NCI-H2029 (cell line): ENCODE data around the gene HOXD9.
A peak's percentile ranks its signal among the peaks of the same experiment; 100 is the strongest.

Experiments
- DNase-seq: peaks from one replicate; lab custom pipeline; 2025; lab: John Stamatoyannopoulos, UW

Gene HOXD9

DNA sequence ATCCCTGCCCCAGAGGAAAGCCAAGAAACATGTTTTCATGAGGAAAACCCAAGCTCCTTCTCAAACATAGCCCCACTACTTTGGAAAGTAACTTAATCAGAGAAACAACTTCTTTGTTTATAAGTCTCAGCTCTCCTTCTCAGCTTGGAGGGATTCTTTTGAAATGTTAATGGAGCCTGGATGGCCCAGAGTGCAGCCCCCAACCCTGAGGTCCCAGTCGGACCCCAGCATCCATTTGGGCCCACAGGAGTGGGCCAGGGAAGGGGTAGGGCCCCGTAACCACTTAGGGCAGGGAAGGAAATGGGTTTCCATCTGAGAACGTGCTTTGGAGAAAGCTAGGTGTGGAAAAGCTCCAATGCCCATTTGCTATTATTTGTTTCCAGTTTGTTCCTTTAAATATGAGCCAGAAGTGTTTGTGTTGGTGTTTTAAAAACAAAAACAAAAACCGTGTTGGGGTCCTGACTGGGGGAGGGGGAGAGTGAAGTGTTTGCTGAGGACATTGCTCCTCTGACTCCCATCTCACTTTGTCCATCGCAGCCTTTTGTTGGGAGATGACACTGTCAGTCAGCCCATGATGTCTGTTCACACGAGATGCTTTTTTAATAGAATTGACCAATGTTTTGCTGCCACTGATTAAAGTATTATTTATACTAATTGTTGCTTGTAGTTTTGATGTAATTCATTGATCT is 33.0 kb downstream of the HOXD9 start:
- DNase-seq, result no peak

- no peak for DNase-seq
Measured at GRCh38 chr2:176156301-176156806, 33.8 kb downstream of the HOXD9 start.

DNA sequence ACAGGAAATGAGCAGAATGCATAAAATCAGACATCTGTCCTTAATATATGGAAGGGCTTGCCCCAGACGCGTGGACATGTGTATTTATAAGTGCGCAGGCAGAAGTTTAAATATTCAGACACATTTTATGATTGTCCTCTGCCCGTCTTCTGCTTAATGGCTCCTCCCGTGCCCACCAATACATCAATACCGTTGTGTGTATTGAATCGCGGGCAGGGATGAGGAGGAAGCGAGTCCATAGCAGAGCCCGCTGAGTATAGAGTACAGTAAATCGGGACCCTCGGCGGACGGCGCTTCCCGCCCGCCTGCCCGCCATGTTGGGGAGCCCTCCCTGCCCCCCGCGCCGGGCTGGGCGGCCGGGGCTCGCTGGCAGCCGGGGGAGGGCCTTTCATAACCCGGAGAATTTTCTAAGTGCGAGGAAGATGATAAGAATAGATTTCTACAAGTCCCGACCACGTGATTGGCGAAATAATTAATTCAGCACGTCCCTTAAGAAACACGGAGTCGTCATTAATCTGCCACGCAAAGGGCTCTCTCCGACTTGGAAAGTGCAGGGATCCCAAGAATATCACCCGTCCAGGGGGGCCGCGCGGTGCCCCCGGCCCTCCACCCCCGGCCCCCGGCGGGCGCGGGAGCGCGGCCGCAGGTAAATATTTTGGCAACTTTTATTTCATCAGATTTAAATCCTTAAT is 34.4 kb downstream of the HOXD9 start, which contains the start of gene HOXD3:
HOXD3 (plus strand) TSS at position 501 of the 692 bp plus-strand sequence. CDS start 11,808 bp downstream, outside the sequence.
- DNase-seq, result no peak

GRCh38 chr2:176157499-176158185 is 35.1 kb downstream of the HOXD9 start:
- peak; percentile 42 for DNase-seq

- no peak for DNase-seq
Measured at GRCh38 chr2:176158186-176158591, 35.7 kb downstream of the HOXD9 start.

DNA sequence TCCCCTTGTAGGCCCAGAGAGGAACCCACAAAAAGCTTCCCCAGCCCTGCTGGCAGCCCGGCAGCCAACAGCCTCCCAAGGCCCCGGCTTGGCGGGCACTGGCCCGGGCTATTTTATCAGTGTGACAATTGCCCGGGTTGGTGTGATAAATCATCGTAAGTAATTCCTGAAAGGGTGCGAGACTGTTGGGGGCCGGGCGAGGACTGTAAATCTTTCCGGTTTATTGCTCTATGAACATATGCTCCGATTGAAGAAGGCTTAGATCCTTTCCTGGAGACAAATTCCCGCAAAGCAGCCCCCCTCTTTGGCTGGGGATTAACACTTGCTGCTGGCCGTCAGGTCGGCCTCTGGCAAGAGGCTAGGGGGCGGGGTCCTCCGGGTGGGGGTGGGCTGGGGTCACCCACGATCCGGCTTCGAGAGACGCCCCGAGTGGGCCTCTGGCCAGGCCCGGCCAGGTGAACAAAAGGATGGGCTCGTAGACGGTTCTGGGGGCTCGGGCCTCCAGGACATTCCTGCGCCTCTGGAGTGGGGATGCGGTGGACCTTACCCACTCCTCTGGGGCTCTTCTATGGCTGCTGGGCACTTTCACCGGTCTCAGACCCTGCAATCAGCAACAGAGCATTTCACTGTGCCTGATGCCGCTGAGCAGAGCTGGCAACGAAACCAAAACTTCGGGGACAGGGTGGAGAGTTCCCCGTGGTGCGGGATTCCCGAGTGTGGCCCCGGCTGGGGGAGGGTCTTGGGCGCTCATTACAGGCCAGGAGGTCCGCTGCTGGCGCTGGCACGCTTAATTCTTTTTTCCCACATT is 36.5 kb downstream of the HOXD9 start:
- no peak for DNase-seq

- DNase-seq, result no peak
Measured at GRCh38 chr2:176159663-176160250, 37.2 kb downstream of the HOXD9 start.

DNA sequence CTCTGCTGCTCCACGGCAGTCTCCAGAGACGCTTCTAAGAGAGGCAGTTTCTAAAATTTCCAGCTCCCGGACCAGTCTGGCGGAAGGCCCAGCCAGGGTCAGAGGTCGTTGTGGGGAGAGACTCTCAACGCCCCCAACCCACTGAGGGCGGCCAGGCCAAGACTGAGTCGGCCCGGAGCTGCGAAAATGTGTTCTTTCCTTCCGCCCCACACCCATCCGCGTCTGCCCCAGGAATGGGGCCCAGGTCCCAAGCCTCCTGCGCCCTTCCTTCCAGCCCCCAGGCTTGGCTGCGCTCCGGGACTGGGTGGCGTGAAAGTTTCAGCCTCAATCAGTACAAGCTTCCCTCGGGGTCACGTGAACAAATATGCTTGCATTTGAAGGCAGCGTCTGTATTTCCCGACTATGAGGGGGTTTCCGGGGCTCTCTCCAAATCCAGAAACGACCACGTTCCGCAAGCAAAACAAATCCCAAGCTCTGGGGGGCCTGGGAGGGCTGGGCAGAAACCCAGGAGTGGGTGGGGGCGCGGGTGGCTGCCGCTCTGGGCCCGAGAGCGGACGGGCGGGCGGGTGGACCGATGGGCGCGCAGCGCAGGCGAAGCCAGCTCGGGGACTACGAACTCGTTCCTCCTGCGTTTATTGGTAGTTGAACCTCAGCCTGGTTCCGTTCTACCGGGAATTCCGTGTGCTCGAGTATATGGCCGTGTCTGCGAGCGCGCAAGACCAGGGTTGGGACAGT is 37.9 kb downstream of the HOXD9 start:
- no peak for DNase-seq

GRCh38 chr2:176160986-176161824 is 38.7 kb downstream of the HOXD9 start:
- DNase-seq, result no peak

GRCh38 chr2:176161825-176162626 is 39.5 kb downstream of the HOXD9 start:
- DNase-seq, result no peak

GRCh38 chr2:176162911-176163671 is 40.6 kb downstream of the HOXD9 start:
- DNase-seq, result no peak

GRCh38 chr2:176163672-176164056 is 41.1 kb downstream of the HOXD9 start:
- DNase-seq, result no peak

DNA sequence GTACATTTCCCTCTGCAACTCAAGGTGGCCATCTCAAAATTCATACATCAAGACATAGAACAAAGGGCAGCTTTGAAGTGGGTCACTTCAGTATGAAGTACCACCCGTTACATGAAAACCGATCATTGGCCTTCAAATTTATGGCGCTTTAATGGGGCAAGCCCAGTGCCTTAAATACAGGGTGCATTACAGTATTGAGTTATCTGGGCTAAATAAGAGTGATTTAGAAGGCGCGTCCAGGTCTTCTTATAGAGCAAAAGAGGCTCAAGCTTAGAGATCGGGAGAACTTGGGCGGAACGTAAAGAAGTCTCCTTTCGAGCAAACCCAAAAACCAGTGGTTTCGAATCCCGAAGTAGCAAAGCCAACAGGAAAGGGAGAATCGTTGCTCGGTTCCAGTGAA is 41.7 kb downstream of the HOXD9 start:
- no peak for DNase-seq

DNA sequence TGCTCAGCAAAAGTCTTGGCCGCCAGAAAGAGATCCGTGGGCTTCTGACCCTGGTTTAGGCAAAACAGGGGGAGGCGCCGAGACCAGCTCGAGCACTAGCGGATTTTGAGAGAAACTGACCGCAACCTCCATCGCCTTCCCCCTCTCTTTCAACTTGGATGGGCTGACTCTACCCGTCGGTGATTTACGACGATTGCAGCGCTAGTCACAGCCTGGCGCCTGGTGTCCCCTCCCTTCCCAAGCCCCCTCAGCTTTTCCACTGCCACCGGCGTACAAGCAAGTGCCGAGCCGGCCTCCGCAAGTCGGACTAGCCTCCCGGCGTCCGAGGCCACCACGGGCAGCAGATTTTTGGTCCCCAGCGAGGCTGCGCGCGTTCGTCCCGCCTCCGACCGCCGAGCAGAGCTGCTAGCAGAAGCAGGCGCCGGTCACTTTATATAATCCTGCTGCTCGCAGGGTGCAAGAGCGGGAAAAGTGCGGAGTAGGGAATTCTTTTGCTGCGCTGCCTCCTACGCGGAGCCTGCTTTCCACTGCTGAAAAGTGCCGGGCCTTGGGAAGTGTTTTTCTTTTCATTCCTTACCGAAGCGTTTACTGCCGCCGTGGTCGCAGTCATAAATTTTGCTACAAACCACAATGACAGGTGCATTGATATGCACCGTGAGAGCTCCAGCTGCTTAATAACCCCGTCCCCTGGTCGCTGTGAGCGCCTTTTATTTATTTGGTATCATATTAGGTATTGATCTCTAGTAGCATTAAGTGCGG is 42.3 kb downstream of the HOXD9 start:
- no peak for DNase-seq

DNA sequence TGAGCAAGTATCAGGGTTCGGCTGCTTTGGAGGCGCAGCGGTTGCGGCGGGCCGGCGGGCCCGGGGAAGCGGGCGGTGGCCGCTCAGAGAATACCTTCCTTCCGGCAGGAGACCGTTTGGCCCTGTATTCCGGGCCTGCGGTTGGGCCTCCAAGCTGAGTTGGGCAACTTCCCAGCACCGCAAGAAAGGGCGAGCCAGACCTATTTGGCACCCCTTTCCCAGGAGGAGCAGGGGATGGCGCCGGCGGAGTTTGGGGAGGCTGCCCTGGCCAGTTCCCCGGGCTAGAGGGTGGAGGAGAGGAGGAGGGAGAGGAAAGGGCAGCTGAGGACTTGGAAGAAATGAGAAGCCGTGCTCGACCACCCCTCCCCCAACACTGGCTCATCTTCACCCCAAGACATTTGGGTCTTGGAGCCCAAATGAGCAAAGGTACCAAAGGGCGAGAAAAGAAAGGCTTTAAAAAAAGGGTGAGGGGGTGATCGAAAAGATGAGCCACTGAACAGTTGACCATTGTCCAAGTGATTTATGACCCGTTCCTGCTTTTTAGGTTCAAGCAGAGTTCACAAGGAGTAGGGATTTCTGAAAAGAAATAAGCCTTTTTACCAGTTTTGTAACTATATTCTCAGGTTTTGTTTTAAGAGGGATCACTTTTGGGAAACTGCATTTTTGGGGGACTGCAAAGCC is 43.0 kb downstream of the HOXD9 start:
- no peak for DNase-seq

DNA sequence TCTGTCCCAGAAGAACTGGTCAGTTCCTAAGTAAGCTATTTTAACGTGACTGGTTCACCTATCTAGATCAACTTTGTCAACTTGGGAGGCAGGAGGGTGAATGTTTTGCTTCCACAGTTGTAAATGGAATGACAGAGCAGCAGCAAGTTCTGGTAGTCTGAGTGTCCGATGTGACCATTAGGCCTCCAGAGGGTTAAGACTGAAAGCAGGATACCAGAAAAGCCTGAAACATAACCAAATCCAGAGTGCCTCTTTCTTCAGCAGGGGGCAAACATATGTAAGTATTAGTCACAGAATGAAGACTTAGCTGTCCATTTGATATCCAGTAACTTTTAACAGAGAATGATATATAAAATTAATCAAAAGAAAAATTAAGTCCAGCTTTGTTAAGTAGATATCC is 43.8 kb downstream of the HOXD9 start:
- DNase-seq, result no peak

- DNase-seq, result no peak
Measured at GRCh38 chr2:176167398-176167797, 44.9 kb downstream of the HOXD9 start.
